Osteocyte (in vitro differentiated cells): ENCODE data around the gene C1orf210. TPM values are rescaled to one million over a fixed set of nuclear protein-coding genes. Genes with fewer than 3 reads are reported as not detected.

Source experiments
- DNase-seq: peaks from one replicate; pipeline ENCODE4 v3.0.0; 2021; ENCODE audit warnings: mixed read lengths; ENCODE audit not compliant: unreplicated experiment; ENCODE audit errors: extremely low spot score
- H3K27ac Mint-ChIP-seq: one replicate; pipeline ENCODE4 v1.8.0; 2021; ENCODE audit warnings: mild to moderate bottlenecking, mixed read lengths; ENCODE audit not compliant: unreplicated experiment
- H3K27me3 Mint-ChIP-seq: one replicate; pipeline ENCODE4 v1.8.0; 2021; ENCODE audit warnings: mixed read lengths; ENCODE audit not compliant: unreplicated experiment
- H3K36me3 Mint-ChIP-seq: one replicate; pipeline ENCODE4 v1.8.0; 2021; ENCODE audit warnings: mixed read lengths; ENCODE audit not compliant: unreplicated experiment
- H3K4me1 Mint-ChIP-seq: one replicate; pipeline ENCODE4 v1.8.0; 2021; ENCODE audit warnings: mixed read lengths; ENCODE audit not compliant: unreplicated experiment
- H3K4me3 Mint-ChIP-seq: one replicate; pipeline ENCODE4 v1.8.0; 2021; ENCODE audit warnings: mild to moderate bottlenecking, moderate library complexity, mixed read lengths; ENCODE audit not compliant: unreplicated experiment
- H3K9me3 Mint-ChIP-seq: one replicate; pipeline ENCODE4 v1.8.0; 2021; ENCODE audit warnings: mixed read lengths; ENCODE audit not compliant: unreplicated experiment
- CTCF ChIP-seq: fragments of 200-600 bp; sonication (generic); IDR thresholded peaks from 2 replicates; pipeline ENCODE4 v1.5.0; 2021; ENCODE audit warnings: antibody characterized with exemption, mild to moderate bottlenecking, moderate library complexity
- total RNA-seq: library from RNA; stranded (reverse); gene quantifications from 2 replicates; pipeline ENCODE4 v1.2.1, GENCODE V29; 2021

The C1orf210 gene
- total RNA-seq, 1 donor from 2014 or later, result not detected

- peaks cover 20% of the 10 kb centered on the region for H3K4me1 Mint-ChIP-seq
- no peak for DNase-seq
- H3K27ac Mint-ChIP-seq, result no peak overlapping the region
- H3K36me3 Mint-ChIP-seq, result no peaks in the 10 kb centered on the region
- TF ChIP-seq CTCF, result no peak
- H3K4me3 Mint-ChIP-seq, result no peak overlapping the region
- H3K27me3 Mint-ChIP-seq, result no peaks in the 10 kb centered on the region
- peaks cover 5% of the 10 kb centered on the region for H3K9me3 Mint-ChIP-seq
Measured at GRCh38 chr1:43237121-43237520, 48.3 kb downstream of the C1orf210 start.

- no peak for TF ChIP-seq CTCF
- no peaks in the 10 kb centered on the region for H3K36me3 Mint-ChIP-seq
Measured at GRCh38 chr1:43235451-43236121, 49.8 kb downstream of the C1orf210 start.

GRCh38 chr1:43235040-43235439 lies 50.3 kb downstream of the C1orf210 start:
- no peak for DNase-seq
- Mint-ChIP-seq H3K4me1 (peaks cover 25% of the 10 kb centered on the region), H3K27ac (no peak overlapping the region), H3K27me3 (no peaks in the 10 kb centered on the region), H3K9me3 (no peaks in the 10 kb centered on the region), H3K4me3 (no peak overlapping the region), H3K36me3 (no peaks in the 10 kb centered on the region)
- no peak for TF ChIP-seq CTCF

More at GRCh38 chr1:43235451-43236121, 49.8 kb downstream of the C1orf210 start:
- Mint-ChIP-seq H3K4me1 (peaks cover 25% of the 10 kb centered on the region), H3K9me3 (peaks cover 4% of the 10 kb centered on the region), H3K27ac (no peak overlapping the region), H3K27me3 (no peaks in the 10 kb centered on the region), H3K4me3 (no peak overlapping the region)
- no peak for DNase-seq

GRCh38 chr1:43234267-43234666 lies 51.1 kb downstream of the C1orf210 start:
- Mint-ChIP-seq H3K9me3 (no peaks in the 10 kb centered on the region), H3K27me3 (no peaks in the 10 kb centered on the region), H3K27ac (no peak overlapping the region), H3K4me1 (peaks cover 25% of the 10 kb centered on the region), H3K36me3 (no peaks in the 10 kb centered on the region), H3K4me3 (no peak overlapping the region)
- no peak for DNase-seq
- no peak for TF ChIP-seq CTCF

- no peak for TF ChIP-seq CTCF
- Mint-ChIP-seq H3K36me3 (no peaks in the 10 kb centered on the region), H3K4me1 (peaks cover 25% of the 10 kb centered on the region), H3K4me3 (no peak overlapping the region), H3K9me3 (no peaks in the 10 kb centered on the region), H3K27ac (no peak overlapping the region), H3K27me3 (no peaks in the 10 kb centered on the region)
- no peak for DNase-seq
Measured at GRCh38 chr1:43233631-43234030, 51.8 kb downstream of the C1orf210 start.
